Measurements from ENCODE around the gene MRPS26.
A peak's percentile ranks its signal among the peaks of the same experiment; 100 is the strongest.
"Not testable (repeated sequence)": the region's sequence is repeated elsewhere in the genome, so short reads cannot be mapped to it uniquely, and the experiment has no call there.

Gene MRPS26

DNA sequence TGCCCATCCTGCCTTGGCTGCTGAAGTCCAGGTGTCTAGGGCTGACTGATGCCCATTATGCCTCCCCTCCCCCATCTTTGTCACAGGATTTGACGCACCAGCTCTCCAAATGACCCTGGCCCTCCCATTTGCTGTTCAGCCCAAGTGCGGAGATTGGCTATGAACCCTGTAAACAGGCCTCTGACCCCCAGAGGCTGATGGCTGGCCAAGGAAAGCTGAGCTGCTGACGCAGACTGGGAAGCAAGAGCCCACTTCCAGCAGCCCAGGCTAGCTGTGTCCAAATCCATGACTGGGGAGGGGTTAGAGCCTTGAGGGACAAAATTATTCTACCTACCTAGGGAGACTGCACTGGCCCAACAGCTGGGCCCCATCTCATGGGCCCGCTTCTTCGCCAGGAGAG lies 3.2 kb upstream of the MRPS26 start:
- DNase-seq (ENCODE audit: low read depth in 2 of 2), result no peak

DNA sequence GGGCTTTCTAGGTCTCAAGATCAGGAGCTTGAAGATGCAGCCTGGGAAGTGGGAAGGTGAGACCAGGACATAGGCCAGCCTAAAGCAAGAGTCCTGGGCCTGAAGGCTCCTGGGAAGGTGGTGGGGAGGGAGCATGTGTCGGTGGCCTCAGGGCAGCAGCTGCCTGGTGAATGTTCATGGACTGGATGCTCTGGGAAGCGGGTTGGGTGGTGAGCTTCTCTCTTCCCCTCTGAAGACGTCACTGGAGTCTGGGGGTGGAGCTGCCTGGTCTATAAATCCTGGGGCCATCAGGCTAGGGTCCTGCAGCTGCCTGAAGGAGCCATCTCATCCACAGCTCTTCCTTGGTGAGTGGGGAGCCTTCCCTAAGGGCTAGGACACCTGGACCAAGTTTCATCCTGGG lies 2.5 kb upstream of the MRPS26 start, which contains the start of gene GNRH2:
Gene GNRH2 (plus strand): TSS at position 301 of the 400 bp plus-strand sequence. CDS start 793 bp downstream, outside the sequence.
- DNase-seq (ENCODE audit: low read depth in 2 of 2), result no peak

DNA sequence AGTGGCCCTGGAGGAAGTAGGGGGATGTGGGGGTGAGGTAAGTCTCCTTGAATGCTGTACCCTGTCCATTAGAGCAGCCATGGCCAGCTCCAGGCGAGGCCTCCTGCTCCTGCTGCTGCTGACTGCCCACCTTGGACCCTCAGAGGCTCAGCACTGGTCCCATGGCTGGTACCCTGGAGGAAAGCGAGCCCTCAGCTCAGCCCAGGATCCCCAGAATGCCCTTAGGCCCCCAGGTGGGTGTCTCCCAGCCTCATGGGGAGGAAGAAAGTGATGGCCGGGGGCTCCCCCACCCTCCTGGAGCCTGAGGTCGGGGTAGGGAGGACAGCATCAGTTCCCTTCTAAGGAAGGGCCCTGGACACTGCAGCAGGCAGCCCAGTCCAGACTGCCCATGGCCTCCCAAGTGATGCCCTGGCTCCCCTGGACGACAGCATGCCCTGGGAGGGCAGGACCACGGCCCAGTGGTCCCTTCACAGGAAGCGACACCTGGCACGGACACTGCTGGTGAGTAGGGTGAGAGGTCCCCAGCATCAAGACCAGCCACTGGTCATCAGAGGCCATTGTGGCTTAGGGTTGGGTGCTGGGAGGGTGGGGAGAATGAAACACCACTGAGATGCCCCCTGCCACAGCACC lies 1.4 kb upstream of the MRPS26 start:
- DNase-seq (ENCODE audit: low read depth in 2 of 2), result no peak

DNA sequence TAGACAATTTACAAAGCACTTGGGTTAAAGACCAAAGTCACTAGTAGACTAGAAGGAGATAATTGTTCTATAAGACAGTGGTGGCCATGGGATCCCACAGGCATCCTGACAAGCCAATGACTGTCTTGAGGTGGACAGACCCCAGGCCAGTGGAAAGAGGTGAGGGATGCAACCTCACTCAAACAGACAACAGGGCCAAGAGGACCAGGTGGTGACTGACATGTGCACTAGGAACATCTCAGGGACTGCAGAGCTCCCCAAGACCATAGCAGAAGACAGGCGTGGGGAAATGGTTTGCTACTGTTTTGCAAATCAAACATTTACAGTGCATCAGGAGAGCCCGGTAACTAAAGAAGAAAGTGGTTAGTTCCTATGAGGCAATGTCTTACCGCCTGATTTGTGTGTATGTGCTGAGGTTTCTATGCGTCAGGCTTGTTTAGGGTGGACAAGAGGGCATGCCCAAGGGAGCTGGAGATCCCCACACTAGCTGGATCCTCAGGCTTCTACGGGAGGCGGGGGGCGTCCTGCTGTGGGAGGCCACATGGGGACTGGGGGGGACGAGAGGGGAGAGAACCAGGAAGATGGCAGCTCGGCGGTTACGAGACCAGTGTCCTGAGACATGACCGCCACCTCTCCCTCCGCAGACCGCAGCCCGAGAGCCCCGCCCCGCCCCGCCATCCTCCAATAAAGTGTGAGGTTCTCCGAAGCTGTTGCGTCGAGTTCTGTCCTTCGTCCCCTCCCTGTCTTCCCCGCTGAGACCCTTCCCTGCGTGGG lies 623 bp upstream of the MRPS26 start:
- peak in 1 of 2 experiments; percentile 13 for DNase-seq (ENCODE audit: low read depth in 2 of 2)

DNA sequence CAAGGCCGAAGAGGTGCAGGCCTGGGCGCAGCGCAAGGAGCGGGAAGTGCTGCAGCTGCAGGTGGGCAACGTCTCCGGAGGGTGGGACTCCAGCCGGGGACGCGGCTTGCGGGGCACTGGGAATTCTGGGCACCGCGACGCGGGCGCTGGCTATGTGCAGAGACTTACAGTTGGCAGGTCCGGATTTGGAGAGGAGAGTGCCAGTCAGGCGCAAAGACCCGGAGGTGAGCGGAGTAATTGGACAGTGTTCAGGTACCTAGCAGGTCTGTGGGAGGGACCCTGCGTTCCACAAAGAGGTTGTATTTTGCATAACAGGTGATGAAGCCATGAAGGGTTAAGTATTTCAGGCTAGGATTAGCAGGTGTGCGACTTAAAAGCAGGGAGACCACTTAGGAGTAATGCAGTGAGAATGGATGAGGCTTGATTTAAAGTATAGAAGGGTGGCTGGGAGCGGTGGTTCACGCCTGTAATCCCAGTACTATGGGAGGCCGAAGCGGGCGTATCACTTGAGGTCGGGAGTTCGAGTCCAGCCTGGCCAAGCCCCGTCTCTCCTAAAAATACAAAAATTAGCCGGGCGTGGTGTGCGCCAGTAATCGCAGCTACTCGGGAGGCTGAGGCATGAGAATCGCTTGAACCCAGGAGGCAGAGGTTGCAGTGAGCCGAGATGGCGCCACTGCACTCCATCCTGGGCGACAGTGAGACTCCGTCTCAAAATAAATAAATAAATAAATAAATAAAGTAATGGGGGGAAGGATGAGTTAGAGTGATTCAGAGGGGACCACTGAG lies 1.0 kb downstream of the MRPS26 start:
- DNase-seq (ENCODE audit: low read depth in 2 of 2), result no peak

DNA sequence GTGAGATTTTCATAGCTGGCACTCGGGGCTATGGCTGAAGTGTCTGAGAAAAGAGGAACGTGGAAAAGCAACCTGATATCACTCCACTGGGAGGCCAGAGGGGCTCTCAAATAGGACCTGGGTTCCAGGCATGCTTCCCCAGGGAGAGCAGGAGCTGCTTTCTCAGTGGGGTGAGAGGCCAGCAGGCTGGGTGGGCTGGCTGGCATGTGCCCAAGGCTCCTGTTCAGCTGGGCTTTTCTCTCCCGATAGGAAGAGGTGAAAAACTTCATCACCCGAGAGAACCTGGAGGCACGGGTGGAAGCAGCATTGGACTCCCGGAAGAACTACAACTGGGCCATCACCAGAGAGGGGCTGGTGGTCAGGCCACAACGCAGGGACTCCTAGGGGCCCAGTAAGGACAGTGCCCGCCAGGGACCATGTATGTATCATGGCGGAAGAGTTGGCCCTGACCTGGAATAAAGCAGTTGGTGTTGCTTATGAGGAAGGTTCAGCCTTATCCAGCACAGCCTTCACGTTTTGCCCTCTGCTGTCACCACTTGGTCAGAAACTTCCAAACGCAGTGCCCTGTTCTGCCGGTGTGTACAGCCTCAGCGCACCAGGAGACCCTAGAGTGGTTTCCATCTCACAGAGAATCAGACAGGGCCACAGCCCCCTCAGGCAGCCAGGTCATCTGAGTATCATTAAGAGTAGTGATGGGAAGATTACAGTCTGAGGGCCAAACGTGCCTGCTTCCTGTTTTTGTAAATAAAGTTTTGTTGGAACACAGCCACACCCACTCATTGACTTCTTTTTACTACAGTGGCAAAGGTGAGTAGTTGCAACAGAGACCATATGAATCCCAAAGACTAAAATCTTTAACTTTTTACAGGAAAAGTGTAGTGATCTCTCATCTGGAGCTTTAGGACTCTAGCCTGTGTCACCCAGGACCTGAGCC lies 1.9 kb downstream of the MRPS26 start:
- no peak for DNase-seq (ENCODE audit: low read depth in 2 of 2)

DNA sequence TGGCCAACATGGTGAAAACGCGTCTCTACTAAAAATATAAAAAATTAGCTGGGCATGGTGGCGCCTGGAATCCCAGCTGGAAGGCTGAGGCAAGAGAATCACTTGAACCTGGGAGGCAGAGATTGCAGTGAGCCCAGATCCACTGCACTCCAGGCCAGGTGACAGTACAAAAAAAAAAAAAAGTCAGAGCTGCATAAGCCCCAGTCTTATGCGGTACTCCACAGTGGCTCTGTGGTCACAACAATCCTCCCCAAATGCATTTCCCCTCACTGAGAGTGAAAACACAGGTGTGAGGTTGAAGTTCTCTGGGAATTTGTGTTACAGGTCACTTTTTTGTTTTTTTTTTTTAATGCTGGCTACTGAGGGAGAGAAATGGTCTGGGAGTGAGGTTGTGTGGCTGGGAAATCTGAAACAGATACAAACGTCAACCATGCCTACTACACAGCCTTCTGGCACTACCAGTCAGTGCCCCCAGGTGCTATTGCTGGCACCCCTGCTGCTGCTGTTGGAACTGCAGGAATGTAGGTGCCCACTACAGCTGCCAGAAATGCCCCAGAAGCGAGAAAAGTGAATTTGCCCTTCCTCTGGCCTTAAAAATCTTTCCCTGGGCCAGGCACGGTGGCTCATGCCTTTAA lies 5.7 kb downstream of the MRPS26 start:
- no peak for DNase-seq (ENCODE audit: low read depth in 2 of 2)

DNA sequence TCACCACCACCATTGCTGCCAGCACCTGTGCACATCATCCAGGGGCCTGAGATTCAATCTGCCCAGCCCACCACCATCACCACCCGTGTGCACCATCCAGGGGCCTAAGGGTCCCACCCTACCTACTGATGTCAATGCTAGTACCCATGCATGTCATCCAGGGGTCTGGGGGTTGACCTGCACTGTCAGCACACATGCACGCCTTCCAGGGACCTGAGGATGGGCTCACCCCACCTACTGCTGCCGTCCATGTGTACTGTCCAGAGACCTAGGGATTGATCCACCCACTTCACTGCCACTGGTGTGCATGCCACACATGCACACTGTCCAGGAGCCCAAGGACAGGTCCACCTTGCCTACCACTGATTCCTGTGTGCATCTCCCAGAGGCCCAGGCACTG lies 13.6 kb downstream of the MRPS26 start:
- DNase-seq (ENCODE audit: low read depth in 2 of 2), result no peak

DNA sequence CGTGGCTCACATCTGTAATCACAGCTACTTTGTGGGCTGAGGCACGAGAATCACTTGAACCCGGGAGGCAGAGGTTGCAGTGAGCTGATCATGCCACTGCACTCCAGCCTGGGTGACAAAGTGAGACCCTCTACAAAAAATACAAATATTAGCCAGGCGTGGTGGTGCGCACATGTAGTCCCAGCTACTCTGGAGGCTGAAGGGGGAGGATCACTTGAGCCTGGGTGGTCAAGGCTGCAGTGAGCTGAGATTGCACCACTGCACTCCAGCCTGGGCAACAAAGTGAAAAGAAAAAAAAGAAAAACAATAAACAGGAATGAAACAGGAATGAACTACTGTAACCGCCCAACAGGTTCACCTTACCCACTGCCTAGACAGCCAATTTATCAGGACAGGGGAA lies 18.3 kb downstream of the MRPS26 start:
- not testable (repeated sequence) for DNase-seq (ENCODE audit: low read depth in 2 of 2)

DNA sequence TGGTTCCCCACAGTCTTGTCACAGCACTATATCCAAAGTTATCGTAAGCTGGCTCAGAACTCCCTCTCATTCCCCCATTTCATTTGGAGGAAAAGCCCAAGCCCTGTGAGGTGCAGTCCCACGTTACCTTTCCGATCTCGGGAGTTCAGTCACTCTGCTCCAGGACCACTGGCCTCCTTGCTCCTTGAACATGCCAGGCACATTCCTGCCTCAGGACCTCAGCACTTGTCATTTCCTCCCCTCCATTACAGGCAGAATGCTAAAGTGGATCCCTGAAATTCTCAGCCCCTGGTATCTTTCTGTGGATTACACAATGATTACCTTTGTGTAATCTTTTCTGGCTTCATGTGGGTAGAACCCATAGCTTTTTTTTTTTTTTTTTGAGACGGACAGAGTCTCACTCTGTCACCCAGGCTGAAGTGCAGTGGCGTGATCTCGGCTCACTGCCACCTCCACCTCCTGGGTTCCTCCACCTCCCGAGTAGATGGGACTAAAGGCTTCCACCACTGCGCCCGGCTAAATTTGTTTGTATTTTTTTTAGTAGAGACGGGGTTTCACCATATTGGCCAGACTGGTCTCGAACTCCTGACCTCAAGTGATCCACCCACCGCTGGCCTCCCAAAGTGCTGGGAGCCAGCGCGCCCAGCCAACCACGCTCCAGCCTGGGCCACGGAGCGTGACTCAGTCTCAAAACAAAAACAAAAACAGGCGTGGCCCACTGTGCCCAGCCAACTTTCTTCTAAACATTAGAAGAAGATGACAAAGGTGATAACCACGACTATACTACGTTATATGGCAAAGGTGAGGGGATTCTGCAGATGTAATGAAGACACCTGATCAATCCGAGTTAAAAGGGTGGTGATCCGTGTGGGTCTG lies 21.5 kb downstream of the MRPS26 start:
- DNase-seq (ENCODE audit: low read depth in 2 of 2), result no peak

DNA sequence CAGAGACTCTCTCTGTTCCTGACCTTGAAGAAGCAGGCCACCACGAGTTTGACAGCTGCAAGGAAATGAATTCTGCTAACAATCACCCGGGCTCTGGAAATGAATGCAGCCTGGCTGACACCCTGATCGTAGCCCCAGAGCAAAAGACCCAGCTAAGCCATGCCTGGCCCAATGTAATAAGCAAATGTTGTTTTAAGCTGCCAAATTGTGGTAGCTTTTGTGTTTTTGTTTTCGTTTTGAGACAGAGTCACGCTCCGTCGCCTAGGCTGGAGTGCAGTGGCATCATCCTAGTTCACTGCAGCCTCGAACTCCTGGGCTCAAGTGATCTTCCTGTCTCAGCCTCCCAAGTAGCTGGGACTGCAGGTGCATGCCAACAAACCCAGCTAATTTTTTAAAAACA lies 22.2 kb downstream of the MRPS26 start:
- DNase-seq (ENCODE audit: low read depth in 2 of 2), result no peak

DNA sequence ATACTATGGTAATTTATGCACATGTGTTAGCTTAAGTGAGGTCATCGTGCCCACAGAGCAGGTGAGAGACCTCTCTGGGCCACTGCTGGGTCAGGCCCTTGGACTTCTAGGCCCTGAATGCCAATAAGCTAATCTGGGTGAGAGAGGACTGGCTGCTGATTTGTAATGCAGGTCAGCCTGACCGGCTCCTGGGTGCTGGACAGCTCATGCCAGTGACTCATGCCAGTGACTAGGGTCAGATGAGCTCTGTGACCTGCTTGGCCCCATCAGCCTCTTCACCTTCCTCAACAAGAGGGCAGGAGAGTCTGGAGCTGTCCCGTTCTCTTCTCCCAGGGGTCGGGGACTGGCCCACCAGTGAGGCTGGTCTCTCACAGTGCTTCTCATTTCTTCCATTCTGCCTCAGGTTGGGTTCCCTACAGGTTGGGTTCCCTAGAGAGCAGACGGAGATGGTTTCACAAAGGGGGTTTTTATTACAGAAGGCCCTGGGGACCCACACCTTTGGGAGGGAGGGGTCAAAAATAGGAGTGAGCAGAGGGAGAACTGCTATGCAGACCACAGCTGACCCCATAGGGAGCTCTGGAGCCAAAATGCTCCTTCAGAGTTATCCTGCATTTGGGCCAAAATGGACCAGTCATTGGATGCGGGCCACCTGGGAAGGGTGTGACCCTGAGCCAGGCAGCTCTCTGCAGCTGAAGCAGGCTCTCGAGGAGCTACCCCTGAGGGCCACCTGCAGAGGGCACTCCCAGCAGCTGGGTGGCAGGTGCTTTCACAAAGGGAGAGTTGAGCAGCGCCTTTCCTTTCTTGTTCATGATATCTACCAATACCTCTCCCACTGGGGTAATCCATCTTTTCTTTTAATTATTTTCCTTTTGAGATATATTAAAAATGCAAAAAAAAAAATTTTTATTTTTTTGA lies 23.4 kb downstream of the MRPS26 start:
- no peak for DNase-seq (ENCODE audit: low read depth in 2 of 2)

DNA sequence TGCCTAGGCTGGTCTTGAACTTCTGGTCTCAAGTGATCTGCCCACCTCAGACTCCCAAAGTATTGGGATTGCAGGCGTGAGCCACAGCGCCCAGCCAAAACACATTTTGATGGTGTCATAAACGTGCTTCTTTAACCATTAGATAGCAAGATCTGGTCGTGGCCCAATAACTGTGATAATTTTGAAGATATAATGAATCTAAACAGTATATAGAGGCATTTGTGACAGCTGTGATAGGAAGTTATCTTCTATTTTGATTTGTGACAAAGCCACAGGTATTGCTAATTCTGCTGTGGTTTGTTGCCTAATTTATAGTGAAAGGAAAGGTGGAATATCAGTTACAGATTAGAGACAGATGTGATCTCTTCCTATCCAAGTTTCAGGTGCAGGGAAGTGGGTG lies 24.9 kb downstream of the MRPS26 start:
- no peak for DNase-seq (ENCODE audit: low read depth in 2 of 2)

DNA sequence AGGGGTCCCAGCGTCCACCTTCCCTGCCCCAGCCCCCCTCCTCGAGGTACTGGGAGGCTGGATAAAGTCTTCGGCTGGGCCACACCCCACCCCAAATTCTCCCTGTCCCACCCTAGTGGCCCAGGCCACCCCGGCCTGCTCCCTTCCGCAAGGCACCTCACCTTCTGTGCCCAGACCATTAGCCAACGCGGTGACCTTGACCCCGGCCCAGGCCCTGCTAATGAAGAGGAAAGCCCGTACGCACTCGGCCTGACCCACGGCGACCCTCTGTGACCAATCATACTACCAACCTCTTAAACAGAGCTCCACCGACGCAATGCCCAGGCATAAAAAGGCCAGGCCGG lies 25.4 kb downstream of the MRPS26 start:
- DNase-seq (ENCODE audit: low read depth in 2 of 2), result no peak

DNA sequence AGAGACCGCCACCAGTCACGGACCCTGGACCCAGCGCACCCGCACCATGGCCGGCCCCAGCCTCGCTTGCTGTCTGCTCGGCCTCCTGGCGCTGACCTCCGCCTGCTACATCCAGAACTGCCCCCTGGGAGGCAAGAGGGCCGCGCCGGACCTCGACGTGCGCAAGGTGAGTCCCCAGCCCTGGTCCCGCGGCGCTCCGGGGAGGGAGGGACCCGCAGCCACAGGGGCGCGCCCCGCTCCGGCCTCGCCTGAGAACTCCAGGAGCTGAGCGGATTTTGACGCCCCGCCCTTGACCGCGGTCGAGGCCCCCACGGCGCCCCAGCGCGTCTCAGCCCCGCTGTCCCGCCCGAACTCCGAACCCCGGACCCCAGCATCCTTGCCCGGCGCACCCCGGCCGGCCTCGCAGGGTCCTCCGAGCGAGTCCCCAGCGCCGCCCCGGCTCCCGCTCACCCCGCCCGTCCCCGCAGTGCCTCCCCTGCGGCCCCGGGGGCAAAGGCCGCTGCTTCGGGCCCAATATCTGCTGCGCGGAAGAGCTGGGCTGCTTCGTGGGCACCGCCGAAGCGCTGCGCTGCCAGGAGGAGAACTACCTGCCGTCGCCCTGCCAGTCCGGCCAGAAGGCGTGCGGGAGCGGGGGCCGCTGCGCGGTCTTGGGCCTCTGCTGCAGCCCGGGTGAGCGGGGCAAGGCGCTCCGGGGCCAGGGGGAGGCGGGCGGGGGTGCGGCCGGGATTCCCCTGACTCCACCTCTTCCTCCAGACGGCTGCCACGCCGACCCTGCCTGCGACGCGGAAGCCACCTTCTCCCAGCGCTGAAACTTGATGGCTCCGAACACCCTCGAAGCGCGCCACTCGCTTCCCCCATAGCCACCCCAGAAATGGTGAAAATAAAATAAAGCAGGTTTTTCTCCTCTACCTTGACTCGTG lies 26.0 kb downstream of the MRPS26 start, which contains the start of gene OXT:
Gene OXT (plus strand): TSS at position 11 of the 920 bp plus-strand sequence. CDS start 36 bp downstream, at position 47.
- DNase-seq (ENCODE audit: low read depth in 2 of 2), result peak in 1 of 2 experiments; percentile 4

DNA sequence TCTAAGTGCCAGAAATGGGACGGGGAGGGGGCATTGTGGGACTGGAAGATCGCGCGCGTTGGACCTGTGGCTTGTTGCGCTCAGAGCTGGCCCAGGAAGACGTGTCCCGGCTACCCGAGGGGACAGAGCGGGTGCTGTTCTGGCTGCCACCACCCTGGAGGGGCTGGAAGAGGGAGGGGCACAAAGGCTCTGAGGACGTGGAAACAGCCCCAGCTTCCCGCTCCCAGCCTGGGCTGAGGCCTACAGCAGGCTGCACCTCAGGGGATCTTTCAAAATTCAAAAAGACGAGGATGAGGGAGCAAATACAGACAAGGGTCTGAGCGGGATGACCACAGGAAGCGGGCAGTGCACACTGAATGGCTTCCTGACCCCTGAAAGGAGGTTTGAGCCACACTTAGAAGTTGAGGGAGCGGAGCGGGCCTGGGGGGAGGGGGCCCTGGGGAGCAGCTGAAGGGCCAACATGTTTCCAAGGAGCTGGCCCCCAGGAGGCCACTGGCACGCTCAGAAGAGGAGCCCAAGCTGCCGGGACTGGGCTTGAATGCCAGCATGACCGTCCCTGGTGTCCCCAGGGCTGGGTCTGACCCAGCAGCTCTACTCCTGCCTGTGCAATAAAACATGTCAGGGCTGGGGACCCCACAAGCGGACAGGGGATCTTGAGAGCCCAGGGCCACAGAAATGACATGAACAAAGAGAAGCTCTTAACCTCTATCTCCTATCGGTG lies 26.8 kb downstream of the MRPS26 start:
- no peak for DNase-seq (ENCODE audit: low read depth in 2 of 2)

DNA sequence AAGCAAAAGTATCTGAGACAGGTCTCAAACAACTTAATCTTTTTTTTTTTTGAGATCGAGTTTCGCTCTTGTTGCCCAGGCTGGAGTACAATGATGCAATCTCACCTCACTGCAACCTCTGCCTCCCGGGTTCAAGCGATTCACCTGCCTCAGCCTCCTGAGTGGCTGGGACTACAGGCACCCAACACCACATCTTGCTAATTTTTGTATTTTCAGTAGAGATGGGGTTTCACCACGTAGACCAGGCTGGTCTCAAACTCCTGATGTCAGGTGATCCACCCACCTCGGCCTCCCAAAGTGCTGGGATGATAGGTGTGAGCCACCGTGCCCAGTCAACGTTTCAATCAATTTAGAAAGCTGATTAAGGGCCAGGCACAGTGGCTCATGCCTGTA lies 27.4 kb downstream of the MRPS26 start:
- DNase-seq (ENCODE audit: low read depth in 2 of 2), result not testable (repeated sequence)
